ENCODE measurements around the gene GRAMD2B.

DNA sequence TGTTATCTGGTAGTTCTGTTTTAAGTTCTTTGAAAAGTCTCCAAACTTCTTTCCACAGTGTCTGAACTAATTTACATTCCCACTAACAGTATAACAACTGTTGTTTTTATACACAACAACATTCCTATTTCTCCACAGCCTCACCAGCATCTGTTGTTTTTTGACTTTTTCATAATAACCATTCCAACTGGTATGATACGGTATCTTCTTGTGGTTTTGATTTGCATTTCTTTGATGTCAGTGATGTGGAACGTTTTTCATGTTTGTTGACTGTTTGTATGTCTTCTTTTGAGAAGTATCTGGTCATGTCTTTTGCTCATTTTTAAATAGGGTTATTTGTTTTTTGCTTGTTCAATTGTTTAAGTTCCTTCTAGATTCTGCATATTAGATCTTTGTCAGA lies 12.6 kb upstream of the GRAMD2B start:
- TF ChIP-seq, protein P1, sequence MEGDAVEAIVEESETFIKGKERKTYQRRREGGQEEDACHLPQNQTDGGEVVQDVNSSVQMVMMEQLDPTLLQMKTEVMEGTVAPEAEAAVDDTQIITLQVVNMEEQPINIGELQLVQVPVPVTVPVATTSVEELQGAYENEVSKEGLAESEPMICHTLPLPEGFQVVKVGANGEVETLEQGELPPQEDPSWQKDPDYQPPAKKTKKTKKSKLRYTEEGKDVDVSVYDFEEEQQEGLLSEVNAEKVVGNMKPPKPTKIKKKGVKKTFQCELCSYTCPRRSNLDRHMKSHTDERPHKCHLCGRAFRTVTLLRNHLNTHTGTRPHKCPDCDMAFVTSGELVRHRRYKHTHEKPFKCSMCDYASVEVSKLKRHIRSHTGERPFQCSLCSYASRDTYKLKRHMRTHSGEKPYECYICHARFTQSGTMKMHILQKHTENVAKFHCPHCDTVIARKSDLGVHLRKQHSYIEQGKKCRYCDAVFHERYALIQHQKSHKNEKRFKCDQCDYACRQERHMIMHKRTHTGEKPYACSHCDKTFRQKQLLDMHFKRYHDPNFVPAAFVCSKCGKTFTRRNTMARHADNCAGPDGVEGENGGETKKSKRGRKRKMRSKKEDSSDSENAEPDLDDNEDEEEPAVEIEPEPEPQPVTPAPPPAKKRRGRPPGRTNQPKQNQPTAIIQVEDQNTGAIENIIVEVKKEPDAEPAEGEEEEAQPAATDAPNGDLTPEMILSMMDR (IDR thresholded peaks at IDR 0.05), result no peak
- TF ChIP-seq POLR2A (IDR thresholded peaks at IDR 0.05), result no peak
